ENCODE data around the gene ABT1.

- TF ChIP-seq CTCF (IDR thresholded peaks at IDR 0.05) (no peak), REST (IDR thresholded peaks at IDR 0.05; ENCODE audit: low read depth, low read length) (no peak)
These were observed 5.5 kb downstream of the ABT1 start for GRCh38 chr6:26602262-26602661.

Data from SK-N-SH (cell line).